MM.1S (cell line): ENCODE results near the gene BAZ1A.

Experiments used
- DNase-seq: peaks from one replicate; pipeline ENCODE4 v3.0.0-alpha.2; 2015
- H2AFZ ChIP-seq: fragments of 300-600 bp; sonication (generic); 2 replicates; pipeline ENCODE4 v1.6.0; 2016; ENCODE audit warnings: antibody characterized with exemption, low read length
- H3F3A ChIP-seq: fragments of 300-600 bp; sonication (generic); 2 replicates; pipeline ENCODE4 v1.6.1; 2016; ENCODE audit warnings: mild to moderate bottlenecking, antibody characterized with exemption, low read length, moderate library complexity, mixed read lengths; ENCODE audit not compliant: insufficient read depth
- H3K27ac ChIP-seq: fragments of 300-600 bp; sonication (generic); 2 replicates; pipeline ENCODE4 v1.5.1; 2016; ENCODE audit warnings: mild to moderate bottlenecking, low read length
- H3K27me3 ChIP-seq: fragments of 300-600 bp; sonication (generic); replicated peaks from 2 replicates; pipeline ENCODE4 v1.6.0; 2016; ENCODE audit warnings: low read length; ENCODE audit not compliant: insufficient read depth
- H3K36me3 ChIP-seq: fragments of 300-600 bp; sonication (generic); replicated peaks from 2 replicates; pipeline ENCODE4 v1.6.1; 2016; ENCODE audit warnings: mild to moderate bottlenecking, low read length, mixed read lengths; ENCODE audit not compliant: insufficient read depth
- H3K4me1 ChIP-seq: fragments of 300-600 bp; sonication (generic); 2 replicates; pipeline ENCODE4 v1.6.1; 2016; ENCODE audit warnings: low read length, mixed read lengths
- H3K4me2 ChIP-seq: fragments of 300-600 bp; sonication (generic); 2 replicates; pipeline ENCODE4 v1.6.0; 2016; ENCODE audit warnings: low read depth, low read length
- H3K4me3 ChIP-seq: fragments of 300-600 bp; sonication (generic); 2 replicates; pipeline ENCODE4 v1.5.1; 2016; ENCODE audit warnings: low read length, mixed read lengths
- H3K79me2 ChIP-seq: fragments of 300-600 bp; sonication (generic); 2 replicates; pipeline ENCODE4 v1.6.1; 2016; ENCODE audit warnings: mixed run types, low read length, mixed read lengths
- H3K9ac ChIP-seq: fragments of 300-600 bp; sonication (generic); 2 replicates; pipeline ENCODE4 v1.6.1; 2016; ENCODE audit warnings: low read length, mixed read lengths
- H3K9me2 ChIP-seq: fragments of 300-600 bp; sonication (generic); replicated peaks from 2 replicates; pipeline ENCODE4 v1.6.1; 2016; ENCODE audit warnings: mild to moderate bottlenecking, low read length, mixed read lengths; ENCODE audit not compliant: insufficient read depth
- H3K9me3 ChIP-seq: fragments of 300-600 bp; sonication (generic); replicated peaks from 2 replicates; pipeline ENCODE4 v1.6.1; 2016; ENCODE audit warnings: mild to moderate bottlenecking, low read length, mixed read lengths; ENCODE audit not compliant: insufficient read depth
- H4K20me1 ChIP-seq: fragments of 300-600 bp; sonication (generic); 2 replicates; pipeline ENCODE4 v1.6.1; 2016; ENCODE audit warnings: mild to moderate bottlenecking, low read length, moderate library complexity, mixed read lengths; ENCODE audit not compliant: insufficient read depth
- CTCF ChIP-seq: fragments of 300-600 bp; sonication (generic); IDR thresholded peaks from 2 replicates; pipeline ENCODE4 v1.5.1; 2016; ENCODE audit warnings: antibody characterized with exemption, low read length, mixed read lengths
- EZH2 ChIP-seq: fragments of 300-600 bp; sonication (generic); optimal IDR thresholded peaks from 2 replicates; pipeline ENCODE3; 2017; ENCODE audit warnings: low read depth, mild to moderate bottlenecking, antibody characterized with exemption, low read length, mixed read lengths
- EZH2phosphoT487 ChIP-seq: fragments of 300-600 bp; sonication (generic); IDR thresholded peaks from 2 replicates; pipeline ENCODE4 v1.6.1; 2018; ENCODE audit warnings: antibody characterized with exemption, low read length

BAZ1A gene

GRCh38 chr14:34833549-34834523 is 41.3 kb downstream of the BAZ1A start:
- no peak overlapping the region for H3K27ac ChIP-seq
- no peak for DNase-seq
- H3F3A ChIP-seq: no peaks in the 10 kb centered on the region
- no peaks in the 10 kb centered on the region for H4K20me1 ChIP-seq
- H3K9me2 ChIP-seq: no peaks in the 10 kb centered on the region
- no peaks in the 10 kb centered on the region for H3K79me2 ChIP-seq
- no peaks in the 10 kb centered on the region for H3K9me3 ChIP-seq
- no peaks in the 10 kb centered on the region for H3K36me3 ChIP-seq
- no peaks in the 10 kb centered on the region for H3K4me1 ChIP-seq
- no peaks in the 10 kb centered on the region for H3K27me3 ChIP-seq
- no peak overlapping the region for H3K9ac ChIP-seq
- no peak overlapping the region for H2AFZ ChIP-seq
- no peak overlapping the region for H3K4me3 ChIP-seq
- TF ChIP-seq CTCF: no peak
- no peak for TF ChIP-seq EZH2phosphoT487
- no peak for TF ChIP-seq EZH2
- no peak overlapping the region for H3K4me2 ChIP-seq

GRCh38 chr14:34826661-34827060 is 48.5 kb downstream of the BAZ1A start:
- Histone ChIP-seq H3F3A (no peaks in the 10 kb centered on the region), H3K4me3 (no peak overlapping the region), H3K4me1 (no peaks in the 10 kb centered on the region), H3K9ac (no peak overlapping the region), H4K20me1 (no peaks in the 10 kb centered on the region), H2AFZ (no peak overlapping the region), H3K27me3 (no peaks in the 10 kb centered on the region), H3K4me2 (no peak overlapping the region), H3K27ac (no peak overlapping the region), H3K36me3 (no peaks in the 10 kb centered on the region), H3K9me2 (no peaks in the 10 kb centered on the region), H3K9me3 (no peaks in the 10 kb centered on the region), H3K79me2 (no peaks in the 10 kb centered on the region)
- TF ChIP-seq CTCF (no peak), EZH2 (no peak), EZH2phosphoT487 (no peak)
- DNase-seq: no peak

- Histone ChIP-seq H3K4me2 (no peak overlapping the region), H3F3A (no peaks in the 10 kb centered on the region), H3K79me2 (no peaks in the 10 kb centered on the region), H3K27ac (no peak overlapping the region), H4K20me1 (no peaks in the 10 kb centered on the region), H3K9me3 (no peaks in the 10 kb centered on the region), H2AFZ (no peak overlapping the region), H3K9me2 (no peaks in the 10 kb centered on the region), H3K4me1 (no peaks in the 10 kb centered on the region), H3K4me3 (no peak overlapping the region), H3K27me3 (no peaks in the 10 kb centered on the region), H3K36me3 (no peaks in the 10 kb centered on the region), H3K9ac (no peak overlapping the region)
- TF ChIP-seq EZH2 (no peak), EZH2phosphoT487 (no peak), CTCF (no peak)
- no peak for DNase-seq
Observed at GRCh38 chr14:34824826-34825225, 50.3 kb downstream of the BAZ1A start.
